ENCODE results near the gene PHPT1. TPM values are rescaled to one million over a fixed set of nuclear protein-coding genes. Genes with fewer than 3 reads are reported as not detected.
"Not testable (repeated sequence)": the region's sequence is repeated elsewhere in the genome, so short reads cannot be mapped to it uniquely, and the experiment has no call there.

The PHPT1 gene
- total RNA-seq, 1 experiment from 2014 or later: 75.5 TPM

DNA sequence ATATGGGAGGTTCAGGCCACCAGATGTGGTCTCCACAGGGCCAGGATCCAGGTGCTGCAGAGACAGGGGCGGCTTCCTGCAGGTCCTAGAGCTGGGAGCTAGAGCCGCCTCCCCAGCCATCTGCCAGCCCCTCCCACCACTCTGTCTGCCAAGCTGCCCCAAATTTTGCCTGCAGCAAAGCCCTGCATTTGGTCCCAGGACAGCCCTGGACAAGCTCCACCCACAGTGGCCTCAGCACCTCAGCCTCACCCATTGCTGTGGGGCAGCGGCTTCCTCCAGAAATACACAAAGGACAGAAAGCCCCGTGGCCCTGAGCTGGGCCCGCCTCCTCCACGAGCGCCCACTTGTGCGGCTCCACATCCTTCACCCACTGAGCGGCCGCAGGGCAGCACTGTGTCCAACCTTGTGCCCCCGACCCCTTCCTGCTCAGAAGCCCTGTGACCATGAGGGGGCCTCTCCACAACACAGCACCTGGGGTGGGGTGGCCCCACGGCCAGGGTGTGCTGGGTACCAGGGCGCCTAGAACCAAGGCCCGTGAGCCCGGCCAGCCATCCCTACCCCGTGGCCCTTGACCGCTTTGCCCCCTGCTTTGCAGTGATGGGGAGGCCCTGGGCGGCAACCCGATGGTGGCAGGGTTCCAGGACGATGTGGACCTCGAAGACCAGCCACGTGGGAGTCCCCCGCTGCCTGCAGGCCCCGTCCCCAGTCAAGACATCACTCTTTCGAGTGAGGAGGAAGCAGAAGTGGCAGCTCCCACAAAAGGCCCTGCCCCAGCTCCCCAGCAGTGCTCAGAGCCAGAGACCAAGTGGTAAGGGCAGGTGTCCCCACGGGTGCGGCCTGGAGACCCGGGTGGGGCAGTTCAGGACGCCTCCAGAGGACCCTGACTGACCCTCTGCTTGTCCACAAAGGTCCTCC is 10.6 kb upstream of the PHPT1 start:
- H3K27me3 ChIP-seq (ENCODE audit: control insufficient read depth, insufficient read depth, low read length): no peaks in the 10 kb centered on the region
- H3K36me3 ChIP-seq (replicated peaks; ENCODE audit: control insufficient read depth, insufficient read depth, low read length): peaks cover 7% of the 10 kb centered on the region
- no peak for DNase-seq
- no peak overlapping the region for H3K4me3 ChIP-seq (ENCODE audit: insufficient read depth, low read depth, low read length)

DNA sequence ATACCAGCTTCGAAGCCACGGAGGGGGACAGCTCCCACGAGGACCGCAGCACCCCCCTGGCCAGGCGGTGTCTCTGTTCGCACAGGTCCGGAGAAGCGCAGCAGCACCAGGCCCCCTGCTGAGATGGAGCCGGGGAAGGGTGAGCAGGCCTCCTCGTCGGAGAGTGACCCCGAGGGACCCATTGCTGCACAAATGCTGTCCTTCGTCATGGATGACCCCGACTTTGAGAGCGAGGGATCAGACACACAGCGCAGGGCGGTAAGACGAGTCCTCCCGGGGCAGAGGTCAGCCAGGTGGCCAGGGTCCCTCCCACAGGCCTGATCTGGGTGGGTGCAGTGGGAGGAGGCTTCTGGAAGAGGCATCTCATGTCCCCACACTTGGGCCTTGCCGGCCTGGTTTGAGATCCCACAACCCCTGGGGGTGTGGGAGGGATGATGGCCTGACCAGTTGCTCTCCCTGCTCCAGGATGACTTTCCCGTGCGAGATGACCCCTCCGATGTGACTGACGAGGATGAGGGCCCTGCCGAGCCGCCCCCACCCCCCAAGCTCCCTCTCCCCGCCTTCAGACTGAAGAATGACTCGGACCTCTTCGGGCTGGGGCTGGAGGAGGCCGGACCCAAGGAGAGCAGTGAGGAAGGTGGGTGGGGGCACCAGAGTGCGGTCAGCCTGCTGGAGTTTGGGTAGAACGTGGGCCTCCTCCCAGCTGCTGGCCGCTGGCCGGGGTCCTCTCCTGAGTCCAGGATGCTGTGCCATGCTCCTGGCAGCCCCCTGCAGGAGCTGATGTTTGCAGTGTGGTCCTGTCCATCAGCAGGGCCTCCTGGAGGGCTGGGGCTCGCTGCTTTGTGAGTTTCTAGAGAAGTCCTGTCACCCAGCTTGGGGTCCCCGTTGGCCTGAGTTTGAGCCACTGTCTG is 9.7 kb upstream of the PHPT1 start:
- H3K27me3 ChIP-seq (ENCODE audit: control insufficient read depth, insufficient read depth, low read length): no peaks in the 10 kb centered on the region
- no peak overlapping the region for H3K4me3 ChIP-seq (ENCODE audit: insufficient read depth, low read depth, low read length)
- peaks cover 7% of the 10 kb centered on the region for H3K36me3 ChIP-seq (replicated peaks; ENCODE audit: control insufficient read depth, insufficient read depth, low read length)
- DNase-seq: no peak

DNA sequence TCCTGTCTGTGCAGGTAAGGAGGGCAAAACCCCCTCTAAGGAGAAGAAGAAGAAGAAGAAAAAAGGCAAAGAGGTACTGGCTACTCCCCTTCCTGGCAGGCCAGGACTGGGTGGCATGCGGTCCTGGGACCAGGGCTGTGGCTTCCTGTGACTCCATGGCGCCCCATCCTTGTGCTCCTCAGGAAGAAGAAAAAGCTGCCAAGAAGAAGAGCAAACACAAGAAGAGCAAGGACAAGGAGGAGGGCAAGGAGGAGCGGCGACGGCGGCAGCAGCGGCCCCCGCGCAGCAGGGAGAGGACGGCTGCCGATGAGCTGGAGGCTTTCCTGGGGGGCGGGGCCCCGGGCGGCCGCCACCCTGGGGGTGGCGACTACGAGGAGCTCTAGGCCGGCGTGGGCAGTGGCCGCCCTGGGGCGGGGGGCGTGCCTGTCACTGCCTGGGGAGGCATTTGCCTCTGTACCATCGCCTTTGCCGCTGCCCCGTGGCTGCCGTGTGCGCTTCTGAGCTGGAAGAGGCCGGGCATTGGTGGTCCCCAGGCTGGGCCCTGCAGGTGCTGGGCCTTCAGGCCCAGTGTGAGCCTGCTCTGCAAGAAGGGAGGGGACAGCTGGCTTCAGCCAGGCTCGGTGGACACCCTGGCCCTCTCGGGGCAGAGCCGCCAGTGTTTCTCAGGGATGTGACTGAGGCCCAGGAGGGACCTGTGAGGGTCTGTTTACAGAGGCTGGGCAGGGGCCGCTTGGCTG is 8.9 kb upstream of the PHPT1 start:
- Histone ChIP-seq H3K27me3 (ENCODE audit: control insufficient read depth, insufficient read depth, low read length) (no peaks in the 10 kb centered on the region), H3K36me3 (replicated peaks; ENCODE audit: control insufficient read depth, insufficient read depth, low read length) (peaks cover 7% of the 10 kb centered on the region), H3K4me3 (ENCODE audit: insufficient read depth, low read depth, low read length) (no peak overlapping the region)
- peak; percentile 90 for DNase-seq

DNA sequence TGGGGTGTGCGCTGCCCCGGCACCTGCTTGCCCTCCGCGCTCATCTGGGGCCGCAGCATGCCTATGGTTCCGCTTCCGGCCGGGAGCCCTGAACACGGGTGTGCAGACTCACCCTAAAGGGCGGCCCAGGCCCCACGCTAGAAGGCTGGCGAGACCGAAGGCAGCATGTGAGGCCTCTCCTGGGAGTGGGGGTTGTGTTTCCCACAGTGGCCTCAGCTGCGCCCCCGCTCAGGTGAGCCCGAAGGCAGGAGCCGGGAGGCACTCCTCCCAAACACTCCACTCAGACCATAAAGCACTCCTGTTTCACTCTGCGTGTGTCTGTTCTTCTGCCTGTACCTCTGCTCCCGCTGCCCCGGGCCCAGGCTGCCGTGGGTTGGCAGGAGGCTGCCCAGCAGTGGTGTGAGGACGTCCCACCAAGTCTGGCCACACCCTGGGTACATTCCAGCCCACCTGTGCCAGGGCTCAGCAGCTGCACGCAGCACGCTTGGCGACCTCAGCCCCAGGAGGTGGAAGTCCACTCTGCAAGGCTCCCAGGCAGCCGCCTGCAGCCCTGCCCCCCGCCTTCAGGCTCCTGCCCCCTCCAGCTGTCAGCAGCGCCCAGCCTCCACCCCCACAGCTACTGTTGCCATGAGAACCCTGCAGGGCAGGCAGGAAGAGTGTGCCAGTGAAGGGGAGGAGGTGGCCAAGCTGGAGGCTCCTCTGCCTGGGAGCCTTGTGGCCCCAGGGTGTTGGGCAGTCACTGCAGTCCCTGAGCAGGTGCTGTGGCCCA is 8.1 kb upstream of the PHPT1 start:
- Histone ChIP-seq H3K36me3 (replicated peaks; ENCODE audit: control insufficient read depth, insufficient read depth, low read length) (peaks cover 7% of the 10 kb centered on the region), H3K4me3 (ENCODE audit: insufficient read depth, low read depth, low read length) (no peak overlapping the region), H3K27me3 (ENCODE audit: control insufficient read depth, insufficient read depth, low read length) (no peaks in the 10 kb centered on the region; the same call in 1 of the 2 replicates)
- DNase-seq: no peak

- not testable (repeated sequence) for H3K27me3 ChIP-seq (ENCODE audit: control insufficient read depth, insufficient read depth, low read length); DNase-seq; H3K36me3 ChIP-seq (replicated peaks; ENCODE audit: control insufficient read depth, insufficient read depth, low read length); H3K4me3 ChIP-seq (ENCODE audit: insufficient read depth, low read depth, low read length)
These were observed 7.4 kb upstream of the PHPT1 start for GRCh38 chr9:136841646-136842379.

DNA sequence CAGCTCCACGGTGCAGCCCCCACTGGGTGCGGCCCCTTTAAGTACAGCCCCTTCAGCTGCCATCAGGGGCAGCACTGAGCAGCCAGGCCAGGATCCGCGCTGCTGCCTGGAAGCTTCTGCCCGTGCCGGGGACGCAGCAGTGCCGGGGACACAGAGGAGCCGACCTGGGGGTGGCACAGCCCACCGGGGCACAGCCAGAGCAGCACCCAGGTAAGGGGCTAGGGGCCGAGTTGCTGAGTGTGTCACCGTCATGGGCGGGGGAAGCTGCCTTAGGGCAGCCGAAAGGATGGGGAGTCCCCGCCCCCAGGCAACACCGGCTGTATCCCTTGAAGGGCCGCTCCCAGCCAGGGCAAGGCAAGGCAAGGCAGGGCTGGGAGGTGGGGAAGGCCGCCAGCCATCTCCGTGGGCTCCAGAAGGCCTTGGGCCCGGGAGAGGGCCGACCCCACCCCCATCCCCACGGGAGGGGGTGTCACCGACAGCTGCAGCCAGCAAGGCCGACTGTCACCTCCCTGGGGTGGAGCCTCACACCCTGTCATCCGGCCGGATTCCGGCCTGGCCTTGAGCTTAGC is 6.7 kb upstream of the PHPT1 start, which contains the start of gene AJM1:
AJM1 (plus strand) TSS at position 99 of the 569 bp plus-strand sequence. CDS start 1,937 bp downstream, outside the sequence.
- not testable (repeated sequence) for H3K36me3 ChIP-seq (replicated peaks; ENCODE audit: control insufficient read depth, insufficient read depth, low read length); H3K27me3 ChIP-seq (ENCODE audit: control insufficient read depth, insufficient read depth, low read length)
- peak within 1 kb of the TSS; percentile 16; the same call in 1 of the 2 replicates for H3K4me3 ChIP-seq (ENCODE audit: insufficient read depth, low read depth, low read length)
- peak; percentile 94 for DNase-seq

- H3K4me3 ChIP-seq (ENCODE audit: insufficient read depth, low read depth, low read length); DNase-seq; H3K27me3 ChIP-seq (ENCODE audit: control insufficient read depth, insufficient read depth, low read length); H3K36me3 ChIP-seq (replicated peaks; ENCODE audit: control insufficient read depth, insufficient read depth, low read length): not testable (repeated sequence)
These were observed 5.9 kb upstream of the PHPT1 start for GRCh38 chr9:136843159-136843800.

- H3K27me3 ChIP-seq (ENCODE audit: control insufficient read depth, insufficient read depth, low read length); H3K4me3 ChIP-seq (ENCODE audit: insufficient read depth, low read depth, low read length); H3K36me3 ChIP-seq (replicated peaks; ENCODE audit: control insufficient read depth, insufficient read depth, low read length): not testable (repeated sequence)
- peak; percentile 79 for DNase-seq
These were observed 5.1 kb upstream of the PHPT1 start for GRCh38 chr9:136843801-136844740.

- Histone ChIP-seq H3K36me3 (replicated peaks; ENCODE audit: control insufficient read depth, insufficient read depth, low read length) (peaks cover 2% of the 10 kb centered on the region), H3K4me3 (ENCODE audit: insufficient read depth, low read depth, low read length) (no peak overlapping the region), H3K27me3 (ENCODE audit: control insufficient read depth, insufficient read depth, low read length) (peaks cover 5% of the 10 kb centered on the region)
- peak; percentile 75 for DNase-seq
These were observed 4.3 kb upstream of the PHPT1 start for GRCh38 chr9:136844761-136845464.

DNA sequence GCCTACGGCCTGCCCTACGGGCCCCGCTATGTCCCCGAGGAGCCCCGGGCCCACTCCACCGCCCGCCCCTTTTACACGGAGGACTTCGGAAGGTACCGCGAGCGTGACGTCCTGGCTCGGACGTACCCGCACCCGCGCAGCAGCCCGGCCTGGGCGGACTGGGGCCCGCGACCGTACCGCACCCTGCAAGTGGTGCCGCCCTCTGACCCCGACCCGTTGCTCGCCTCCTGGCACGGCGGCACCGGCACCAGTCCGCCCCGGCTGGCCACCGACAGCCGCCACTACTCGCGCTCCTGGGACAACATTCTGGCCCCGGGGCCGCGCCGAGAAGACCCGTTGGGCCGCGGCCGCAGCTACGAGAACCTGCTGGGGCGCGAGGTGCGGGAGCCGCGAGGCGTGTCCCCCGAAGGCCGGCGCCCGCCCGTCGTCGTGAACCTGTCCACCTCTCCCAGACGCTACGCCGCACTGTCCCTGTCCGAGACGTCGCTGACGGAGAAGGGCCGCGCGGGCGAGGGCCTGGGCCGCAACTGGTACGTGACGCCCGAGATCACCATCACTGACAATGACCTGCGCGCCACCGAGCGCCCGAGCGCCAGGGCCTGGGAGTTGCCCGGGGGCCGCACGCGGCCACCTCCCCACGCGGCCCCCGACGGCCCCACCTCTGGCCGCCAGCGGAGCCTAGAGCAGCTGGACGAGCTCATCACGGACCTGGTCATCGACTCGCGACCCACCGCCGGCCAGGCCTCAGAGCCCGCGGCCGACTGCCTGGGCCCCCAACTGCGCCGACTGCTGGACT is 3.5 kb upstream of the PHPT1 start:
- Histone ChIP-seq H3K27me3 (ENCODE audit: control insufficient read depth, insufficient read depth, low read length) (peaks cover 5% of the 10 kb centered on the region), H3K4me3 (ENCODE audit: insufficient read depth, low read depth, low read length) (peak overlapping the region; percentile 5; the same call in 1 of the 2 replicates), H3K36me3 (replicated peaks; ENCODE audit: control insufficient read depth, insufficient read depth, low read length) (peaks cover 2% of the 10 kb centered on the region)
- no peak for DNase-seq

Measured in H7 (cell line).